Trophoblast cell (in vitro differentiated cells and primary cell): ENCODE results near the gene UGT1A4.

Experiments
- DNase-seq, 2 donors: peaks; one replicate each; pipeline ENCODE4 v3.0.0-alpha.2; 2016
- H2AFZ ChIP-seq: 2 replicates; pipeline ENCODE4 v1.6.1; 2013; ENCODE audit warnings: low read length, moderate library complexity, mild to moderate bottlenecking; ENCODE audit not compliant: insufficient read depth, poor library complexity
- H2AK5ac ChIP-seq: 2 replicates; pipeline ENCODE4 v1.6.1; 2013; ENCODE audit warnings: mild to moderate bottlenecking, low read length
- H2BK120ac ChIP-seq: 2 replicates; pipeline ENCODE4 v1.6.1; 2013; ENCODE audit warnings: low read length, mild to moderate bottlenecking, moderate library complexity; ENCODE audit not compliant: insufficient read depth, poor library complexity
- H2BK12ac ChIP-seq: 2 replicates; pipeline ENCODE4 v1.6.1; 2013; ENCODE audit warnings: mild to moderate bottlenecking, low read length, moderate library complexity
- H2BK5ac ChIP-seq: 2 replicates; pipeline ENCODE4 v1.6.1; 2013; ENCODE audit warnings: low read length, low read depth, moderate library complexity, mild to moderate bottlenecking; ENCODE audit not compliant: poor library complexity
- H3K14ac ChIP-seq: 2 replicates; pipeline ENCODE4 v1.6.1; 2013; ENCODE audit warnings: mild to moderate bottlenecking, low read length
- H3K18ac ChIP-seq: 2 replicates; pipeline ENCODE4 v1.6.1; 2013; ENCODE audit warnings: mild to moderate bottlenecking, low read length
- H3K23ac ChIP-seq: 2 replicates; pipeline ENCODE4 v1.6.1; 2013; ENCODE audit warnings: low read length
- H3K27ac ChIP-seq: 2 replicates; pipeline ENCODE4 v1.5.1; 2013; ENCODE audit warnings: low read depth, mild to moderate bottlenecking, inconsistent platforms, low read length, moderate library complexity
- H3K27me3 ChIP-seq: 2 replicates; pipeline ENCODE4 v1.6.1; 2013; ENCODE audit warnings: inconsistent platforms, mild to moderate bottlenecking, low read length, moderate library complexity; ENCODE audit not compliant: insufficient read depth
- H3K36me3 ChIP-seq, 2 experiments: 1 replicate in 1 of 2; 2 replicates in 1 of 2; pipeline ENCODE4 v1.6.1; 2013; ENCODE audit warnings: low read length in 2 of 2, mild to moderate bottlenecking in 2 of 2, moderate library complexity in 1 of 2; ENCODE audit not compliant: insufficient read depth in 2 of 2, control insufficient read depth in 1 of 2
- H3K4ac ChIP-seq: 2 replicates; pipeline ENCODE4 v1.6.1; 2013; ENCODE audit warnings: low read depth, mild to moderate bottlenecking, low read length, moderate library complexity
- H3K4me1 ChIP-seq, 2 experiments: 1 replicate in 1 of 2; 2 replicates in 1 of 2; pipeline ENCODE4 v1.6.1; 2013; ENCODE audit warnings: low read length in 2 of 2, mild to moderate bottlenecking in 2 of 2, moderate library complexity in 1 of 2; ENCODE audit not compliant: insufficient read depth in 2 of 2, control insufficient read depth in 1 of 2
- H3K4me2 ChIP-seq: 2 replicates; pipeline ENCODE4 v1.6.1; 2013; ENCODE audit warnings: inconsistent platforms, mild to moderate bottlenecking, low read length, moderate library complexity
- H3K4me3 ChIP-seq: 2 replicates; pipeline ENCODE4 v1.5.1; 2013; ENCODE audit warnings: mild to moderate bottlenecking, low read depth, low read length, inconsistent platforms
- H3K79me1 ChIP-seq: one replicate; pipeline ENCODE4 v1.6.1; 2013; ENCODE audit warnings: low read length
- H3K79me2 ChIP-seq: 2 replicates; pipeline ENCODE4 v1.6.1; 2013; ENCODE audit warnings: low read length, mild to moderate bottlenecking; ENCODE audit not compliant: control insufficient read depth, insufficient read depth, poor library complexity
- H3K9ac ChIP-seq: 2 replicates; pipeline ENCODE4 v1.6.1; 2013; ENCODE audit warnings: mild to moderate bottlenecking, low read length
- H3K9me3 ChIP-seq: 2 replicates; pipeline ENCODE4 v1.6.1; 2013; ENCODE audit warnings: low read depth, mild to moderate bottlenecking, control low read depth, inconsistent platforms, low read length; ENCODE audit not compliant: insufficient read depth
- H4K12ac ChIP-seq: 2 replicates; pipeline ENCODE4 v1.6.1; 2013; ENCODE audit warnings: low read depth, mild to moderate bottlenecking, low read length, moderate library complexity
- H4K8ac ChIP-seq: 2 replicates; pipeline ENCODE4 v1.6.1; 2013; ENCODE audit warnings: low read depth, mild to moderate bottlenecking, low read length, moderate library complexity
- H4K91ac ChIP-seq: one replicate; pipeline ENCODE4 v1.6.1; 2013; ENCODE audit warnings: low read depth, mild to moderate bottlenecking, low read length, moderate library complexity
- WGBS: extraction: QIAGEN DNeasy Blood & Tissue Kit; methylation state at CpG from one replicate; pipeline ENCODE4 v1.1.7; 2013; ENCODE audit warnings: missing lambda C conversion rate; ENCODE audit not compliant: insufficient read length, insufficient coverage; ENCODE audit errors: extremely low coverage; 5-methylcytosine and 5-hydroxymethylcytosine counted together

Gene UGT1A4

GRCh38 chr2:233821709-233822100 lies 103.2 kb downstream of the UGT1A4 start:
- no peak overlapping the region for H3K9ac ChIP-seq
- no peak overlapping the region for H2BK5ac ChIP-seq
- peaks cover 4% of the 10 kb centered on the region for H3K9me3 ChIP-seq
- no peak overlapping the region for H3K4me2 ChIP-seq
- no peak overlapping the region for H3K4me3 ChIP-seq
- H3K4ac ChIP-seq, result no peak overlapping the region
- no peak overlapping the region for H2AFZ ChIP-seq
- no peak overlapping the region for H2BK12ac ChIP-seq
- no peaks in the 10 kb centered on the region for H3K27me3 ChIP-seq
- no peaks in the 10 kb centered on the region for H3K36me3 ChIP-seq
- no peaks in the 10 kb centered on the region for H3K4me1 ChIP-seq
- no peak overlapping the region for H3K23ac ChIP-seq
- H4K8ac ChIP-seq, result no peak overlapping the region
- H2BK120ac ChIP-seq, result no peak overlapping the region
- H3K79me2 ChIP-seq, result no peaks in the 10 kb centered on the region
- no peak overlapping the region for H2AK5ac ChIP-seq
- H4K91ac ChIP-seq, result no peak overlapping the region
- no peak overlapping the region for H3K14ac ChIP-seq
- no peak overlapping the region for H4K12ac ChIP-seq
- no CpG with 5 or more reads among the region's 8 CpGs for WGBS
- H3K79me1 ChIP-seq, result no peaks in the 10 kb centered on the region
- no peak overlapping the region for H3K27ac ChIP-seq
- no peak for DNase-seq
- H3K18ac ChIP-seq, result no peak overlapping the region

- no peak overlapping the region for H3K23ac ChIP-seq
- no CpG with 5 or more reads among the region's 21 CpGs for WGBS
- H2BK12ac ChIP-seq, result no peak overlapping the region
- no peak overlapping the region for H3K4me3 ChIP-seq
- H3K36me3 ChIP-seq, result no peaks in the 10 kb centered on the region
- peaks cover 4% of the 10 kb centered on the region for H3K9me3 ChIP-seq
- no peak overlapping the region for H3K18ac ChIP-seq
- no peak overlapping the region for H3K4me2 ChIP-seq
- no peak overlapping the region for H3K4ac ChIP-seq
- no peak overlapping the region for H3K9ac ChIP-seq
- no peak overlapping the region for H4K8ac ChIP-seq
- no peak overlapping the region for H2BK5ac ChIP-seq
- H3K27me3 ChIP-seq, result no peaks in the 10 kb centered on the region
- no peaks in the 10 kb centered on the region for H3K79me2 ChIP-seq
- no peak overlapping the region for H3K27ac ChIP-seq
- no peak overlapping the region for H3K14ac ChIP-seq
- no peak overlapping the region for H2BK120ac ChIP-seq
- no peak overlapping the region for H2AK5ac ChIP-seq
- H3K4me1 ChIP-seq, result no peaks in the 10 kb centered on the region
- no peak for DNase-seq
- no peak overlapping the region for H2AFZ ChIP-seq
- no peak overlapping the region for H4K12ac ChIP-seq
- no peaks in the 10 kb centered on the region for H3K79me1 ChIP-seq
- H4K91ac ChIP-seq, result no peak overlapping the region
These were observed 103.7 kb downstream of the UGT1A4 start for GRCh38 chr2:233822101-233822771.
